ENCODE results near the gene AIP. TPM values are rescaled to one million over a fixed set of nuclear protein-coding genes. Genes with fewer than 3 reads are reported as not detected.

AIP gene
- total and polyA plus RNA-seq, 2 donors (not counting 3 experiments of a cell fraction or from before 2014, with no cell fraction given): 46.3 to 114 TPM

- no peaks in the 10 kb centered on the region for H4K20me1 ChIP-seq (replicated peaks; ENCODE audit: control insufficient read depth, extremely low read depth, insufficient read depth, low read length)
- H3K4me3 ChIP-seq (replicated peaks in 1 of 3; ENCODE audit: insufficient read depth in 1 of 3, low read depth in 1 of 3, low read length in 3 of 3): peak overlapping the region; percentile 31 to 64 (median 41)
- peak; percentile 78 for FAIRE-seq
- no peaks in the 10 kb centered on the region for H3K9me1 ChIP-seq (replicated peaks; ENCODE audit: control insufficient read depth, extremely low read depth, insufficient read depth, low read length)
- H3K4me1 ChIP-seq (ENCODE audit: control insufficient read depth, extremely low read depth, insufficient read depth, low read length): peaks cover 19% of the 10 kb centered on the region
- no peaks in the 10 kb centered on the region for H3K79me2 ChIP-seq (ENCODE audit: control insufficient read depth, insufficient read depth, low read length)
- peak overlapping the region; percentile 44 for H3K27ac ChIP-seq (ENCODE audit: insufficient read depth, low read depth, low read length)
- ChIA-PET CTCF (interaction anchor here (0.8 kb wide), 1 partner anchor 63 kb away, joined by 4 read pairs; the partner anchor contains the start of gene PPP1CA), POLR2A (no interaction called here)
- intact Hi-C loops (cut with micrococcal nuclease) (loop anchor here (1.0 to 5.0 kb wide), 3 partner anchors 21 to 98 kb away; partner anchors contain the start of gene CORO1B), dilution Hi-C loops (cut with MboI; ENCODE audit: extremely low pct_ligation_motif_present, low sequenced_read_pairs) (no loop called here)
- TF ChIP-seq POLR2AphosphoS5 (IDR thresholded peaks at IDR 0.05; ENCODE audit: insufficient read depth, low read depth, low read length) (peak; percentile 87), EZH2 (IDR thresholded peaks at IDR 0.05; ENCODE audit: borderline replicate concordance, low read depth, low read length, severe bottlenecking) (no peak), GATA2 (IDR thresholded peaks at IDR 0.05; ENCODE audit: insufficient read depth, insufficient read length, low read depth, low read length) (no peak), JUN (IDR thresholded peaks at IDR 0.05; ENCODE audit: borderline replicate concordance, insufficient read depth, insufficient read length, low read depth) (no peak), MYC (IDR thresholded peaks at IDR 0.05; ENCODE audit: low read depth, low read length) (no peak), MAX (IDR thresholded peaks at IDR 0.05; ENCODE audit: insufficient read depth, insufficient read length) (no peak), FOS (IDR thresholded peaks at IDR 0.05; ENCODE audit: borderline replicate concordance, insufficient read depth, low read length) (no peak), POLR2A (IDR thresholded peaks at IDR 0.05; ENCODE audit: low read depth, low read length) (peak; percentile 76)
- TF ChIP-seq, protein P1, sequence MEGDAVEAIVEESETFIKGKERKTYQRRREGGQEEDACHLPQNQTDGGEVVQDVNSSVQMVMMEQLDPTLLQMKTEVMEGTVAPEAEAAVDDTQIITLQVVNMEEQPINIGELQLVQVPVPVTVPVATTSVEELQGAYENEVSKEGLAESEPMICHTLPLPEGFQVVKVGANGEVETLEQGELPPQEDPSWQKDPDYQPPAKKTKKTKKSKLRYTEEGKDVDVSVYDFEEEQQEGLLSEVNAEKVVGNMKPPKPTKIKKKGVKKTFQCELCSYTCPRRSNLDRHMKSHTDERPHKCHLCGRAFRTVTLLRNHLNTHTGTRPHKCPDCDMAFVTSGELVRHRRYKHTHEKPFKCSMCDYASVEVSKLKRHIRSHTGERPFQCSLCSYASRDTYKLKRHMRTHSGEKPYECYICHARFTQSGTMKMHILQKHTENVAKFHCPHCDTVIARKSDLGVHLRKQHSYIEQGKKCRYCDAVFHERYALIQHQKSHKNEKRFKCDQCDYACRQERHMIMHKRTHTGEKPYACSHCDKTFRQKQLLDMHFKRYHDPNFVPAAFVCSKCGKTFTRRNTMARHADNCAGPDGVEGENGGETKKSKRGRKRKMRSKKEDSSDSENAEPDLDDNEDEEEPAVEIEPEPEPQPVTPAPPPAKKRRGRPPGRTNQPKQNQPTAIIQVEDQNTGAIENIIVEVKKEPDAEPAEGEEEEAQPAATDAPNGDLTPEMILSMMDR (IDR thresholded peaks at IDR 0.05; ENCODE audit: extremely low read depth in 1 of 2, insufficient read depth in 1 of 2, low read depth in 1 of 2, low read length in 2 of 2): no peak
- H2AFZ ChIP-seq (ENCODE audit: low read depth, low read length): peak overlapping the region; percentile 82
- DNase-seq (ENCODE audit: low read depth, low spot score): peak; percentile 74
- no peaks in the 10 kb centered on the region for H3K27me3 ChIP-seq (ENCODE audit: control insufficient read depth in 2 of 2, insufficient read depth in 2 of 2, low read length in 2 of 2)
- peak overlapping the region; percentile 12 for H3K9ac ChIP-seq (replicated peaks; ENCODE audit: extremely low read depth, insufficient read depth, low read length)
- H3K36me3 ChIP-seq (ENCODE audit: control insufficient read depth in 2 of 2, extremely low read depth in 1 of 2, insufficient read depth in 2 of 2, low read length in 2 of 2): no peaks in the 10 kb centered on the region
- H3K9me3 ChIP-seq (replicated peaks; ENCODE audit: control insufficient read depth, insufficient read depth, low read length): no peaks in the 10 kb centered on the region
- peak overlapping the region; percentile 68 for H3K4me2 ChIP-seq (ENCODE audit: insufficient read depth, low read length)
- BruUV-seq (replicated peaks): TSS peak; percentile 71
Observed at GRCh38 chr11:67464411-67465188, 18.2 kb upstream of the AIP start.

Data from endothelial cell of umbilical vein (primary cell).